ENCODE data around the gene DOLPP1.

DNA sequence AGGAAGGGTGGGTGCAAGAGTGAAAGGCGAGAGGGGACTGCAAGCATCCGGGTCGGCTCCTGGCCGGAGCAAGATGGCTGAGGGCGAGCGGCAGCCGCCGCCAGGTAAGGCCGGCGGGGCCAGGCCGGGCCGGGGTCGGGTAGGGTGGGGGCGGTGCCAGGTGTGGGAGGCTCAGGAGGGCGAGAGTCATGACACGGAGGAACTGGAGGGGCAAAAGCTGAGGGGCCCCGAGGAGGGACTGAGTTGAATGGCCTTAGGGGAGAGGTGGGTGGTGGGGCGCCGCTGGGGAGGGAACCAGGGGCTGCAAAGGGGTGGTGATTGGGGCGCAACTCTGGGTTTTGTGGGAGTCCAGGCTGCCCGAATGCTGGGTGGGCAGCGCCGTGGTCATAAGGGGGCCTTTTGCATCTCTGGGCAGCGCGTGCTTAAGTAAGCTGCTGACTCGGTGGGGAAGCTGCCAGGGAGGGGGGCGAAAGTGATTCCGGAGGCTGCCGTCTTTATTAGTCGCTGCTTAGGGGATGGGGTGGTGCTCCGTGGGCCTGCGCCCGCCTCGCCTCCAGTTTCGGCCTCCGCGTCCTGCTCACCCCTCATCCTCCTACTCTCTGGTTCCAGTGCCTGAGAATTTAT is 30.7 kb downstream of the DOLPP1 start:
- TF ChIP-seq CTCF (IDR thresholded peaks at IDR 0.05) (no peak), POLR2AphosphoS5 (IDR thresholded peaks at IDR 0.05) (no peak), POLR2A (IDR thresholded peaks at IDR 0.05) (no peak)
